NB4 (cell line): ENCODE measurements around the gene SURF2.

ENCODE experiments used
- DNase-seq: peaks from one replicate; pipeline ENCODE4 v3.0.0; 2010; ENCODE audit warnings: low read depth
- H3K4me3 ChIP-seq: one replicate; pipeline ENCODE4 v1.5.1; 2011; ENCODE audit warnings: mild to moderate bottlenecking, low read depth, low read length, moderate library complexity
- CTCF ChIP-seq: IDR thresholded peaks from one replicate; pipeline ENCODE4 v1.5.1; 2012; ENCODE audit warnings: low read depth, low read length
- MAX ChIP-seq: IDR thresholded peaks from 2 replicates; pipeline ENCODE4 v1.6.1; 2011; ENCODE audit warnings: low read depth, low read length
- MYC ChIP-seq: IDR thresholded peaks from 2 replicates; pipeline ENCODE4 v1.6.1; 2011; ENCODE audit warnings: low read depth, low read length
- POLR2A ChIP-seq: IDR thresholded peaks from 2 replicates; pipeline ENCODE4 v1.6.1; 2011; ENCODE audit warnings: mild to moderate bottlenecking; ENCODE audit not compliant: insufficient read length; ENCODE audit errors: extremely low read depth

The SURF2 gene

GRCh38 chr9:133369933-133370332 lies 13.6 kb downstream of the SURF2 start:
- no peak for DNase-seq
- TF ChIP-seq MYC (no peak), MAX (no peak), POLR2A (no peak), CTCF (no peak)
- H3K4me3 ChIP-seq, result no peak overlapping the region

GRCh38 chr9:133370685-133371084 lies 14.3 kb downstream of the SURF2 start:
- TF ChIP-seq CTCF (no peak), MAX (no peak), POLR2A (no peak), MYC (no peak)
- H3K4me3 ChIP-seq, result no peak overlapping the region
- DNase-seq, result no peak

GRCh38 chr9:133371261-133371711 lies 14.9 kb downstream of the SURF2 start:
- DNase-seq, result peak; percentile 59
- no peak for TF ChIP-seq MAX
- no peak for TF ChIP-seq CTCF
- no peak for TF ChIP-seq MYC
- no peak for TF ChIP-seq POLR2A
- H3K4me3 ChIP-seq, result peak overlapping the region; percentile 6

GRCh38 chr9:133372144-133372543 lies 15.8 kb downstream of the SURF2 start:
- peak overlapping the region; percentile 6 for H3K4me3 ChIP-seq
- TF ChIP-seq CTCF (no peak), POLR2A (no peak), MAX (no peak), MYC (no peak)
- no peak for DNase-seq

- TF ChIP-seq MYC (no peak), CTCF (no peak), MAX (no peak), POLR2A (no peak)
- peak; percentile 79 for DNase-seq
- peak overlapping the region; percentile 96 for H3K4me3 ChIP-seq
These were observed 18.3 kb downstream of the SURF2 start for GRCh38 chr9:133374612-133375115.
